HEK293T (cell line): ENCODE data around the gene CAPN12.

Source experiments
- CTCF ChIA-PET: fragments of 350-600 bp; formaldehyde crosslinking; extraction: SDS; loops from one replicate; lab custom pipeline; 2021; ENCODE audit warnings: antibody characterized with exemption, inconsistent platforms; lab: Yijun Ruan, JAX
- POLR2A ChIA-PET: fragments of 350-600 bp; formaldehyde crosslinking; extraction: SDS; loops from one replicate; lab custom pipeline; 2020; ENCODE audit warnings: antibody characterized with exemption, inconsistent platforms; lab: Yijun Ruan, JAX
- DNase-seq: peaks from one replicate; pipeline ENCODE4 v3.0.0; 2012; ENCODE audit warnings: mixed read lengths; ENCODE audit errors: extremely low spot score
- ARNT ChIP-seq: fragments of 450-650 bp; IDR thresholded peaks from 2 replicates; pipeline ENCODE4 v1.6.1; 2017; ENCODE audit warnings: mild to moderate bottlenecking
- BHLHE40 ChIP-seq: fragments of 450-650 bp; IDR thresholded peaks from 2 replicates; pipeline ENCODE4 v1.6.1; 2016; ENCODE audit warnings: mild to moderate bottlenecking, moderate library complexity, borderline replicate concordance
- CTBP1 ChIP-seq: fragments of 450-650 bp; IDR thresholded peaks from 2 replicates; pipeline ENCODE4 v1.6.1; 2016; ENCODE audit warnings: borderline replicate concordance
- ELF4 ChIP-seq: fragments of 450-650 bp; IDR thresholded peaks from 2 replicates; pipeline ENCODE4 v1.6.1; 2017; ENCODE audit warnings: antibody characterized with exemption
- FOXA1 ChIP-seq: fragments of 450-650 bp; IDR thresholded peaks from 2 replicates; pipeline ENCODE4 v1.6.1; 2016; ENCODE audit warnings: mild to moderate bottlenecking
- FOXK2 ChIP-seq: fragments of 450-650 bp; IDR thresholded peaks from 2 replicates; pipeline ENCODE4 v1.6.1; 2016; ENCODE audit warnings: mild to moderate bottlenecking
- FOXM1 ChIP-seq: fragments of 450-650 bp; IDR thresholded peaks from 2 replicates; pipeline ENCODE4 v1.6.1; 2017; ENCODE audit warnings: mild to moderate bottlenecking, borderline replicate concordance
- HDGF ChIP-seq: fragments of 450-650 bp; IDR thresholded peaks from 2 replicates; pipeline ENCODE4 v1.6.1; 2017; ENCODE audit warnings: antibody characterized with exemption, borderline replicate concordance
- L3MBTL2 ChIP-seq: fragments of 450-650 bp; conservative IDR thresholded peaks from 2 replicates; pipeline ENCODE4 v1.6.1; 2016; ENCODE audit warnings: mild to moderate bottlenecking
- LEF1 ChIP-seq: fragments of 450-650 bp; IDR thresholded peaks from 2 replicates; pipeline ENCODE4 v1.6.1; 2017; ENCODE audit warnings: mild to moderate bottlenecking, borderline replicate concordance
- NFRKB ChIP-seq: fragments of 450-650 bp; IDR thresholded peaks from 2 replicates; pipeline ENCODE4 v1.6.1; 2016; ENCODE audit warnings: mild to moderate bottlenecking, moderate library complexity
- PKNOX1 ChIP-seq: fragments of 450-650 bp; IDR thresholded peaks from 2 replicates; pipeline ENCODE4 v1.6.1; 2016
- SP1 ChIP-seq: fragments of 450-650 bp; IDR thresholded peaks from 2 replicates; pipeline ENCODE4 v1.6.1; 2017
- SUZ12 ChIP-seq: fragments of 450-650 bp; IDR thresholded peaks from 2 replicates; pipeline ENCODE4 v1.6.1; 2016; ENCODE audit warnings: mild to moderate bottlenecking
- TARDBP ChIP-seq: fragments of 450-650 bp; IDR thresholded peaks from 2 replicates; pipeline ENCODE4 v1.6.1; 2016
- ZNF384 ChIP-seq: fragments of 450-650 bp; IDR thresholded peaks from 2 replicates; pipeline ENCODE4 v1.6.1; 2016

Gene CAPN12

GRCh38 chr19:38695317-38695683, 49.0 kb downstream of the CAPN12 start:
- DNase-seq: no peak
- ChIA-PET POLR2A (no interaction called here), CTCF (no interaction called here)
- no peak for TF ChIP-seq CTBP1
- no peak for TF ChIP-seq FOXA1
- no peak for TF ChIP-seq PKNOX1
- TF ChIP-seq NFRKB: no peak
- TF ChIP-seq FOXK2: no peak
- TF ChIP-seq SUZ12: no peak
- TF ChIP-seq FOXM1: no peak
- TF ChIP-seq TARDBP: no peak
- TF ChIP-seq HDGF: no peak

GRCh38 chr19:38693380-38694223, 50.7 kb downstream of the CAPN12 start:
- POLR2A ChIA-PET: no interaction called here
- DNase-seq: no peak
- TF ChIP-seq HDGF (no peak), LEF1 (no peak), SUZ12 (no peak), CTBP1 (no peak), ELF4 (no peak)
- CTCF ChIA-PET: no interaction called here

- ChIA-PET POLR2A (no interaction called here), CTCF (no interaction called here)
- DNase-seq: no peak
- TF ChIP-seq L3MBTL2 (no peak), LEF1 (no peak), NFRKB (no peak), FOXM1 (no peak), TARDBP (no peak), ZNF384 (no peak), SUZ12 (no peak), FOXA1 (no peak), CTBP1 (no peak)
Measured at GRCh38 chr19:38692458-38693379, 51.6 kb downstream of the CAPN12 start.

GRCh38 chr19:38691938-38692457, 52.3 kb downstream of the CAPN12 start:
- POLR2A ChIA-PET: no interaction called here
- DNase-seq: no peak
- no peak for TF ChIP-seq HDGF
- no peak for TF ChIP-seq FOXM1
- TF ChIP-seq NFRKB: no peak
- no peak for TF ChIP-seq PKNOX1
- TF ChIP-seq ARNT: no peak
- TF ChIP-seq L3MBTL2: no peak
- TF ChIP-seq FOXA1: no peak
- no peak for TF ChIP-seq ZNF384
- TF ChIP-seq ELF4: no peak
- no peak for TF ChIP-seq BHLHE40
- no peak for TF ChIP-seq CTBP1
- no peak for TF ChIP-seq TARDBP
- TF ChIP-seq SP1: no peak
- TF ChIP-seq FOXK2: no peak
- TF ChIP-seq SUZ12: no peak
- CTCF ChIA-PET: no interaction called here

GRCh38 chr19:38690832-38691231, 53.4 kb downstream of the CAPN12 start:
- no peak for DNase-seq
- TF ChIP-seq NFRKB: no peak
- TF ChIP-seq ARNT: no peak
- ChIA-PET CTCF (interaction anchor here (0.8 kb wide), 1 partner anchor 54 kb away, joined by 3 read pairs; no protein-coding TSS in a partner anchor), POLR2A (no interaction called here)

- CTCF ChIA-PET: interaction anchor here (0.8 kb wide), 1 partner anchor 53 kb away, joined by 3 read pairs; no protein-coding TSS in a partner anchor
- POLR2A ChIA-PET: no interaction called here
Measured at GRCh38 chr19:38690146-38690545, 54.1 kb downstream of the CAPN12 start.

More at GRCh38 chr19:38690146-38690545, 54.1 kb downstream of the CAPN12 start:
- TF ChIP-seq FOXK2 (no peak), PKNOX1 (no peak), TARDBP (no peak), LEF1 (no peak), SP1 (no peak), L3MBTL2 (no peak), BHLHE40 (no peak), ZNF384 (no peak), HDGF (no peak), ARNT (no peak), CTBP1 (no peak), NFRKB (no peak), FOXA1 (no peak), SUZ12 (no peak), ELF4 (no peak), FOXM1 (no peak)
- no peak for DNase-seq
